Mammary epithelial cell (primary cell): ENCODE measurements around the gene ZGPAT.

ENCODE experiments used
- CTCF ChIP-seq, 2 donors: IDR thresholded peaks in 1 of 2; conservative IDR thresholded peaks in 1 of 2; 2 replicates each; pipeline ENCODE4 v1.5.1; 2011 to 2012; ENCODE audit warnings: inconsistent platforms in 2 of 2, low read length in 2 of 2, mild to moderate bottlenecking in 2 of 2, control low read depth in 1 of 2, low read depth in 1 of 2; ENCODE audit not compliant: insufficient read depth in 1 of 2; ENCODE audit errors: extremely low read depth in 1 of 2
- EZH2 ChIP-seq: IDR thresholded peaks from 2 replicates; pipeline ENCODE4 v1.6.1; 2012; ENCODE audit warnings: low read length, inconsistent platforms, borderline replicate concordance

DNA sequence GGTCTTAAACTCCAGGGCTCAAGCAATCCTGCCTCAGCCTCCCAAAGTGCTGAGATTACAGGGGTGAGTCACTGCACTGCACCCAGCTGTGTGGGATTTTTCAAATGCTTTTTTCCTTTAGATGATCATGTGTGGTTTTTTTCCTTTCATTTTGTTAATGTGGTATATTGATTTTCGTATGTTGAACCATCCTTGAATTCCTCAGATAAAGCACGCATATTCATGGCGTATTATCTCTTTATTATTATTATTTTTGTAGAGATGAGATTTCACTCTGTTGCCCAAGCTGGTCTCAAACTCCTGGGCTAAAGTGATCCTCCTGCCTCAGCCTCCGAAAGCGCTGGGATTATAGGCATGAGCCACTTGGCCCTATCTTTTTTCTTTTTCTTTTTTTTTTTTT lies 7.0 kb downstream of the ZGPAT start:
- TF ChIP-seq CTCF (conservative IDR thresholded peaks at IDR 0.05 in 1 of 2, IDR thresholded peaks at IDR 0.05 in 1 of 2; ENCODE audit: extremely low read depth in 1 of 2, insufficient read depth in 1 of 2, low read depth in 1 of 2, low read length in 2 of 2) (no peak), EZH2 (no peak)
